CD4-positive, alpha-beta T cell (primary cell): Measurements from ENCODE around the gene JARID2. TPM values are rescaled to one million over a fixed set of nuclear protein-coding genes. Genes with fewer than 3 reads are reported as not detected.

ENCODE experiments used
- ATAC-seq: fragments of 200-7000 bp; cut with Tn5 transposase; one replicate; pipeline ENCODE4 v1.10.0; 2022; ENCODE audit warnings: mild to moderate bottlenecking; ENCODE audit not compliant: poor library complexity
- CTCF ChIA-PET: fragments of 350-600 bp; sonication (Branson Sonifier 250); formaldehyde crosslinking; loops from one replicate; lab custom pipeline; 2021; ENCODE audit warnings: antibody characterized with exemption, inconsistent platforms; lab: Charles Lee
- POLR2A ChIA-PET: fragments of 350-600 bp; sonication (Branson Sonifier 250); formaldehyde crosslinking; loops from one replicate; lab custom pipeline; 2021; ENCODE audit warnings: antibody characterized with exemption, inconsistent platforms; lab: Charles Lee
- DNase-seq, 14 experiments: peaks; one replicate each; pipeline ENCODE4 v3.0.0-alpha.2; 2013 to 2020; ENCODE audit warnings: mixed read lengths in 2 of 14
- H3K27ac ChIP-seq, 2 donors: one replicate each; pipeline versions ENCODE4 v1.5.1 to v1.7.0; 2013; ENCODE audit warnings: low read length in 2 of 2, low read depth in 1 of 2, mild to moderate bottlenecking in 1 of 2
- H3K27me3 ChIP-seq, 2 experiments: 1 replicate in 1 of 2; 2 replicates in 1 of 2; pipeline versions ENCODE4 v1.6.1 to v1.7.0; 2013; ENCODE audit warnings: low read length in 2 of 2, control low read depth in 1 of 2, mild to moderate bottlenecking in 1 of 2, moderate library complexity in 1 of 2; ENCODE audit not compliant: insufficient read depth in 2 of 2, control insufficient read depth in 1 of 2
- H3K36me3 ChIP-seq: one replicate; pipeline ENCODE4 v1.6.1; 2013; ENCODE audit warnings: low read length, control low read depth; ENCODE audit not compliant: insufficient read depth
- H3K4me1 ChIP-seq: one replicate; pipeline ENCODE4 v1.6.1; 2013; ENCODE audit warnings: low read length, control low read depth; ENCODE audit not compliant: insufficient read depth
- H3K4me3 ChIP-seq: one replicate; pipeline ENCODE4 v1.5.1; 2013; ENCODE audit warnings: mild to moderate bottlenecking, low read length, moderate library complexity
- H3K9me3 ChIP-seq, 2 experiments: 1 replicate in 1 of 2; 2 replicates in 1 of 2; pipeline versions ENCODE4 v1.6.1 to v1.7.0; 2013; ENCODE audit warnings: low read length in 2 of 2, mild to moderate bottlenecking in 2 of 2, control low read depth in 1 of 2, moderate library complexity in 1 of 2; ENCODE audit not compliant: control insufficient read depth in 1 of 2, insufficient read depth in 1 of 2
- H3K27ac Mint-ChIP-seq: one replicate; pipeline ENCODE4 v1.8.0; 2020; ENCODE audit warnings: mixed read lengths
- H3K27me3 Mint-ChIP-seq: one replicate; pipeline ENCODE4 v1.8.0; 2021; ENCODE audit warnings: mixed read lengths
- H3K36me3 Mint-ChIP-seq: one replicate; pipeline ENCODE4 v1.8.0; 2021; ENCODE audit warnings: low read depth, mixed read lengths
- H3K4me1 Mint-ChIP-seq: one replicate; pipeline ENCODE4 v1.8.0; 2021; ENCODE audit warnings: low read depth, mixed read lengths
- H3K4me3 Mint-ChIP-seq: one replicate; pipeline ENCODE4 v1.8.0; 2020; ENCODE audit warnings: mild to moderate bottlenecking, mixed read lengths
- H3K9me3 Mint-ChIP-seq: one replicate; pipeline ENCODE4 v1.8.0; 2020; ENCODE audit warnings: mixed read lengths
- CTCF ChIP-seq: fragments of 200-600 bp; IDR thresholded peaks from one replicate; pipeline ENCODE4 v1.8.0; 2022; ENCODE audit warnings: antibody characterized with exemption, mild to moderate bottlenecking
- intact Hi-C, 2 experiments: fragments of 100-400 bp; cut with DNase I in 1 of 2; cut with micrococcal nuclease in 1 of 2; formaldehyde crosslinking; loops; one replicate each; pipeline versions ENCODE4 v1.15.1 to v1.9.0; 2023 to 2025; cut with DNase I, micrococcal nuclease
- total RNA-seq, 174 experiments: library from RNA in 2 of 174; stranded (reverse) in 2 of 174; gene quantifications; one replicate each; pipeline ENCODE4 v1.2.3 and lab custom pipeline; 2021 to 2026

The JARID2 gene
- total RNA-seq, 2 experiments from 2014 or later = 32.0 to 33.0 TPM

- Mint-ChIP-seq H3K27me3 (no peaks in the 10 kb centered on the region), H3K4me1 (peaks cover 91% of the 10 kb centered on the region), H3K4me3 (peak overlapping the region; percentile 5), H3K36me3 (no peaks in the 10 kb centered on the region), H3K9me3 (no peaks in the 10 kb centered on the region), H3K27ac (peak overlapping the region; percentile 53)
- H3K9me3 ChIP-seq = no peaks in the 10 kb centered on the region
- H3K36me3 ChIP-seq = no peaks in the 10 kb centered on the region
- no peak for TF ChIP-seq CTCF
- no peak overlapping the region for H3K4me3 ChIP-seq
- no peaks in the 10 kb centered on the region for H3K27me3 ChIP-seq
- H3K27ac ChIP-seq = no peak overlapping the region
- ATAC-seq = no peak
- intact Hi-C loops = no loop called here
- no peak for DNase-seq
- ChIA-PET POLR2A (interaction anchor here (1.2 to 1.5 kb wide), 2 partner anchors 17 to 18 kb away, joined by 3 read pairs; no protein-coding TSS in a partner anchor), CTCF (interaction anchor here (1.0 kb wide), 1 partner anchor 10 kb away, joined by 3 read pairs; no protein-coding TSS in a partner anchor)
- H3K4me1 ChIP-seq = peaks cover 44% of the 10 kb centered on the region
Measured at GRCh38 chr6:15403094-15403755, 157.4 kb downstream of the JARID2 start.

DNA sequence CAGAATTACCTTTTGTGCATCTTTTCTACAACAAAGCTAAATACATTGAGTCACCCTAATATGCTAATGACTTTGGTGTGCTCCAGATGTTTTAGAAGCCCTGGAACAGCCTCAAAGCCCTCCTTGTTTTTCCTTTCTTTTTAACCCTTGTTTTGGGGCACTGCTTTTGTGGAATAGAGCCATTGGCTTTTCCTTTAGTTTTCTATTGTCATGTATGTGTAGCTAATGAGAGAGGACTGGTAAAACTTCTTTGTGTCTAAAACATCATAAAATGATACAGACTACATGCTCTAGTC, 158.8 kb downstream of the JARID2 start:
- peaks cover 91% of the 10 kb centered on the region for H3K4me1 Mint-ChIP-seq
- no peaks in the 10 kb centered on the region for H3K36me3 Mint-ChIP-seq
- no peak overlapping the region for H3K27ac ChIP-seq
- H3K36me3 ChIP-seq = no peaks in the 10 kb centered on the region
- no peak overlapping the region for H3K4me3 ChIP-seq
- ATAC-seq (no peak), DNase-seq (no peak)
- no peaks in the 10 kb centered on the region for H3K9me3 Mint-ChIP-seq
- no peak for TF ChIP-seq CTCF
- H3K27me3 ChIP-seq = no peaks in the 10 kb centered on the region
- ChIA-PET POLR2A (interaction anchor here (0.6 kb wide), 1 partner anchor 155 kb away, joined by 3 read pairs; no protein-coding TSS in a partner anchor), CTCF (no interaction called here)
- peaks cover 39% of the 10 kb centered on the region for H3K4me1 ChIP-seq
- peak overlapping the region; percentile 53 for H3K27ac Mint-ChIP-seq
- intact Hi-C loops = no loop called here
- no peak overlapping the region for H3K4me3 Mint-ChIP-seq
- H3K9me3 ChIP-seq = no peaks in the 10 kb centered on the region
- H3K27me3 Mint-ChIP-seq = no peaks in the 10 kb centered on the region

- ATAC-seq = no peak
- no peaks in the 10 kb centered on the region for H3K36me3 ChIP-seq
- Mint-ChIP-seq H3K27me3 (no peaks in the 10 kb centered on the region), H3K9me3 (no peaks in the 10 kb centered on the region), H3K27ac (no peak overlapping the region), H3K4me3 (no peak overlapping the region), H3K36me3 (peaks cover 4% of the 10 kb centered on the region), H3K4me1 (peaks cover 91% of the 10 kb centered on the region)
- H3K9me3 ChIP-seq = no peaks in the 10 kb centered on the region
- DNase-seq = no peak
- no peak overlapping the region for H3K4me3 ChIP-seq
- POLR2A ChIA-PET = interaction anchor here (0.6 kb wide), 1 partner anchor 156 kb away, joined by 3 read pairs; no protein-coding TSS in a partner anchor
- TF ChIP-seq CTCF = no peak
- CTCF ChIA-PET = no interaction called here
- intact Hi-C loops = no loop called here
- no peaks in the 10 kb centered on the region for H3K27me3 ChIP-seq
- peaks cover 38% of the 10 kb centered on the region for H3K4me1 ChIP-seq
- no peak overlapping the region for H3K27ac ChIP-seq
Measured at GRCh38 chr6:15405129-15406068, 159.5 kb downstream of the JARID2 start.
